Left lung (tissue), 10 donors: ENCODE measurements around the gene RAPGEF1. TPM values are rescaled to one million over a fixed set of nuclear protein-coding genes. Genes with fewer than 3 reads are reported as not detected.

Source experiments
- ATAC-seq: fragments of 200-7000 bp; cut with Tn5 transposase; one replicate; pipeline ENCODE4 v1.9.1; 2020; ENCODE audit warnings: moderate library complexity
- DNase-seq, 4 donors: peaks; one replicate each; pipeline ENCODE4 v3.0.0-alpha.2; 2013 to 2020
- H3K27ac ChIP-seq, 2 donors: fragments of 200-600 bp; sonication (generic) in 1 of 2; one replicate each; pipeline versions ENCODE4 v1.5.0 to v1.8.0; 2020 to 2021
- H3K27me3 ChIP-seq, 2 donors: fragments of 200-600 bp; sonication (generic) in 1 of 2; one replicate each; pipeline versions ENCODE4 v1.5.0 to v1.8.0; 2020 to 2021
- H3K36me3 ChIP-seq, 2 donors: fragments of 200-600 bp; sonication (generic) in 1 of 2; one replicate each; pipeline versions ENCODE4 v1.5.0 to v1.8.0; 2020 to 2021
- H3K4me1 ChIP-seq, 2 donors: fragments of 200-600 bp; one replicate each; pipeline ENCODE4 v1.8.0; 2021
- H3K4me3 ChIP-seq, 2 donors: fragments of 200-600 bp; sonication (generic) in 1 of 2; one replicate each; pipeline versions ENCODE4 v1.5.0 to v1.8.0; 2020 to 2021; ENCODE audit warnings: mild to moderate bottlenecking in 1 of 2
- H3K9me3 ChIP-seq, 2 donors: fragments of 200-600 bp; sonication (generic) in 1 of 2; one replicate each; pipeline versions ENCODE4 v1.5.0 to v1.8.0; 2020 to 2021
- intact Hi-C, 2 donors: fragments of 100-400 bp; cut with DNase I; formaldehyde crosslinking; loops; one replicate each; pipeline versions ENCODE4 v1.11.2 to v1.14.2; 2022
- polyA plus RNA-seq, 6 donors: library from polyadenylated mRNA; unstranded; fragments of 120-200 nt; gene quantifications; one replicate each; pipeline ENCODE4 v1.2.1, GENCODE V29; 2013; ENCODE audit not compliant: insufficient read length in 6 of 6
- total RNA-seq, 2 donors: library from RNA; stranded (reverse); fragmentation: NEBNext Ultra II Directional; extraction: Animal tissue kit (Norgen Biotek cat#: 25700); gene quantifications; one replicate each; pipeline ENCODE4 v1.2.1, GENCODE V29; 2021
- TF ChIP-seq, protein P1 (sequence below), 2 donors: fragments of 200-600 bp; sonication (generic) in 1 of 2; IDR thresholded peaks; one replicate each; pipeline versions ENCODE4 v1.5.0 to v1.8.0; 2021; ENCODE audit warnings: antibody characterized with exemption in 2 of 2
- donor health status: DM: no; HTN: yes; CAD: no.
- donor health status: DM: no; HTN: no; CAD: no.

The RAPGEF1 gene
- total and polyA plus RNA-seq, 8 donors, result 37.5 to 112 (median 45.6) TPM

DNA sequence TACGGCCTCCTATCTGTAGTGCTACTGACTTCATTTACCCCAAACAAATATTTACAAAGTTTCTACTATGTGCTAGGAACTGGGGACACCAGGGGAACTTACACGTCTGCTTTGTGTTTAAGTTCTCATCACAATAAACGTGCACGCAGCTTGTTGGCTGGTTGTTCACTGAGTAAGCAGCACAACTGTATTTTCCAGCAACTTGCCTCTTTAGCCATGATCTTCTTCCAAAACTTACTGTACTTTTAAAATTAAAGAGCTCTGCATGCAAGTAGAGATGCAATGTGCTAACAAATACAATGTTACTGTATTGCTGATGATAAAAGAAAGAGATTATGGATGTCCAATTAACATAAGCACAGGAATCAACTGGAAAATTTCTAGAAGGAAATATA is 62.8 kb downstream of the RAPGEF1 start:
- DNase-seq (no peak), ATAC-seq (no peak)
- no peaks in the 10 kb centered on the region for H3K36me3 ChIP-seq
- H3K4me3 ChIP-seq, result no peak overlapping the region
- intact Hi-C loops, result no loop called here
- TF ChIP-seq, protein P1, sequence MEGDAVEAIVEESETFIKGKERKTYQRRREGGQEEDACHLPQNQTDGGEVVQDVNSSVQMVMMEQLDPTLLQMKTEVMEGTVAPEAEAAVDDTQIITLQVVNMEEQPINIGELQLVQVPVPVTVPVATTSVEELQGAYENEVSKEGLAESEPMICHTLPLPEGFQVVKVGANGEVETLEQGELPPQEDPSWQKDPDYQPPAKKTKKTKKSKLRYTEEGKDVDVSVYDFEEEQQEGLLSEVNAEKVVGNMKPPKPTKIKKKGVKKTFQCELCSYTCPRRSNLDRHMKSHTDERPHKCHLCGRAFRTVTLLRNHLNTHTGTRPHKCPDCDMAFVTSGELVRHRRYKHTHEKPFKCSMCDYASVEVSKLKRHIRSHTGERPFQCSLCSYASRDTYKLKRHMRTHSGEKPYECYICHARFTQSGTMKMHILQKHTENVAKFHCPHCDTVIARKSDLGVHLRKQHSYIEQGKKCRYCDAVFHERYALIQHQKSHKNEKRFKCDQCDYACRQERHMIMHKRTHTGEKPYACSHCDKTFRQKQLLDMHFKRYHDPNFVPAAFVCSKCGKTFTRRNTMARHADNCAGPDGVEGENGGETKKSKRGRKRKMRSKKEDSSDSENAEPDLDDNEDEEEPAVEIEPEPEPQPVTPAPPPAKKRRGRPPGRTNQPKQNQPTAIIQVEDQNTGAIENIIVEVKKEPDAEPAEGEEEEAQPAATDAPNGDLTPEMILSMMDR (IDR thresholded peaks at IDR 0.05), result no peak
- peak overlapping the region; percentile 62 to 85 for H3K27ac ChIP-seq
- peaks cover 51 to 90% of the 10 kb centered on the region in 2 donors for H3K4me1 ChIP-seq
- H3K9me3 ChIP-seq, result no peaks in the 10 kb centered on the region
- no peaks in the 10 kb centered on the region for H3K27me3 ChIP-seq

DNA sequence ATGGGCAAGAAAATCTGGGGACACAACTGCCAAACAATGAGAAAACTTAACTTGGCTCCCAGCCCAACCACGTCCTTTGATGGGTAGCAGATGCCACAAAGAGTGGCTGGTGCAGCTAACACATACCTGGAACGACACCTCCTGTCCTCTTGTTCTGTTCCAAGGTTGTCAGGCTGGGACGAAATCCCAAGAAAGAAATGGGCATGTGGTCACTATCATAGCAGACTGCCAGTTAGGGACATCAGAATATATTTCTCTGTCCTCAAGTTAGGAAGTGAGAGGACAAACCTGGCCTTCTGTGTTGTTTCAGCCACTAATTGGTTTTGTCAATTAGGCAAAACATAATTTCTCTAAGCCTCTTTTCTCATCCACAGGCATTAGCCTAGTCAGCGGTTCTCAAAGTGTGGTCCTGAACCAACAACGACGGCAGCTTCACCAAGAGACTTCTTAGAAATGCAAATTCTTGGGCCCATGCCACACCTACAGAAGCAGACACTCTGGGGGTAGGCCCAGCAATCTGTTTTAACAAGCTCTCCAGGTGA is 63.4 kb downstream of the RAPGEF1 start:
- Histone ChIP-seq H3K36me3 (no peaks in the 10 kb centered on the region), H3K4me3 (no peak overlapping the region), H3K27ac (peak overlapping the region; percentile 62 to 85), H3K27me3 (no peaks in the 10 kb centered on the region), H3K4me1 (peaks cover 51 to 89% of the 10 kb centered on the region in 2 donors), H3K9me3 (no peaks in the 10 kb centered on the region)
- ATAC-seq (no peak), DNase-seq (no peak)
- intact Hi-C loops, result no loop called here
- TF ChIP-seq, protein P1 (IDR thresholded peaks at IDR 0.05), result no peak

DNA sequence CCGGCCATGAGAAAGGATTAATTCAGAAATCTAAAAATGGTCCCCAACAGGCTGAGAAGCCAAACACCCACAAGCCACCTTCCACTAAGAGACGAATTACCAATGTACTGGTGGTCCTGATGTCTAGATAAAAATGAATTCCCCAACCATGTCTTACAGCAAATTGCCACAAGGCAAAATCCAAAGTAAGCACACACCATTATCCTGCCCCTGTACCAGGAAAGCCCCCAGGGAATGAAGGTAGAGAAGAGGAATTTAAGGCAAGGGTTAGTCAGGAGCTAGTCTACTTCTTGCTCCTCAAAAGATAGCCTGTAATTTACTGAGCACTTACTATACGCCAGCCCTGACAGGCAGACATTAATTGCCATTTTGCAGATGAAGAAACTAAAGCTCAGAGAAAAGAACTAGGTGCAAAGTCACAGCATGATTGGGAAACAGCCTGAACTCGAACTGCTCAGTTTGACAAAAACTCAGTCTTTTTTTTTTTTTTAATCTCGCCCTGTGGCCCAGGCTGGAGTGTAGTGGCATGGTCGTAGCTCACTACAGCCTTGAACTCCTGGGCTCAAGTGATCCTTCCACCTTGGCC is 64.3 kb downstream of the RAPGEF1 start:
- DNase-seq (no peak), ATAC-seq (no peak)
- Histone ChIP-seq H3K4me3 (no peak overlapping the region), H3K4me1 (peaks cover 51 to 97% of the 10 kb centered on the region in 2 donors), H3K9me3 (no peaks in the 10 kb centered on the region), H3K27ac (peak overlapping the region; percentile 62 to 85), H3K27me3 (no peaks in the 10 kb centered on the region), H3K36me3 (no peaks in the 10 kb centered on the region)
- TF ChIP-seq, protein P1 (IDR thresholded peaks at IDR 0.05), result no peak
- intact Hi-C loops, result no loop called here

DNA sequence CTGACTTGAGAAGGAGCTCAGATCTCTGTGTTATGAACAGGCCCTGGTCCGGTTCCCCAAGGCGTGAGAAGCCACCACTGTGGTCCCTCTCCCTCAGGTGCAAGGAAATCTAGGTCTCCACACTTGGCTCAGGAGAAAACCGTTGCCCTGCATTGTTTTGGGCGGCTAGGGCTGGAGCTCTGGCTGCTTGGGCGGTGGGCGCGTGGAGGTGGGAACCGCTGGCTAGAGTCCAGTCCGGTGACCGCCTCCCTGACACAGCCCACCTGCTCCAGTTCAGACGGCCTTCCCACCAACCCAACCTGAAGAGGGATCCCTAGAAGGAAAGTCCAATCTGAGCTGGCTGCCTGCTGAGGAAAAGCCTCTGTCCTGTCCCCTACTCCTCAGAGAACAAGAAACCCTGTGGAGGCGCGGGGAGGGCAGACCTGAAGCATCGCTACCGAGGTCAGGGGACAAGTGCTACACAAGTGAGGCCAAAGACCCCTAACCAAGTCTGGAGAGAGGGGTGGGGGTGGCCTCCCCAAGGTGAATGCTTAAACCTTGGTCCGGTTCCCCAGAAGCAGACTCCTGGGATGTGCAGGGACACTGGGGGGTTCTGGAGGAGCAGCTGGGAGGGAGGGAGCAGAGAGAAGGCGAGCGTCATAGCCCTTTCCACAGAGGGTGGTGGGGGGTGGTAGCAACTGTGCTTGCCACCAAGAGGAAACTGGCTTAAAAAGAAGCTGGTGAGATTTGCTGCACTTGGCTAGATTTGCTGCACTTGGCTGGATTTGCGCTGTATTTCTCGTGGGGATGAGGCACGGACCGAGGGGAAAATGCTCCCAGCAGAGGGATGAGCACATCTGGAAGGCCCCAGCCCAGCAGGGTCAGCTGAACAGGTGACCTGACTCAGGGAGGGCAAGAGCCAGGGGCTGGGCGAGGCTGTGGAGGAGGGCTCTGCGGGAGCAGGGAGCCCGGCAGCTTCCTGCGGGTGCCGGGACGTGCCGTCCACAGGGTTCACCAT is 65.2 kb downstream of the RAPGEF1 start:
- peaks cover 50 to 97% of the 10 kb centered on the region in 2 donors for H3K4me1 ChIP-seq
- no peaks in the 10 kb centered on the region for H3K9me3 ChIP-seq
- TF ChIP-seq, protein P1 (IDR thresholded peaks at IDR 0.05), result no peak
- no peak overlapping the region for H3K4me3 ChIP-seq
- H3K27me3 ChIP-seq, result no peaks in the 10 kb centered on the region
- H3K36me3 ChIP-seq, result no peaks in the 10 kb centered on the region
- DNase-seq (peak in 1 of 4 donors; percentile 72), ATAC-seq (no peak)
- intact Hi-C loops, result no loop called here
- peak overlapping the region; percentile 62 to 85 for H3K27ac ChIP-seq

DNA sequence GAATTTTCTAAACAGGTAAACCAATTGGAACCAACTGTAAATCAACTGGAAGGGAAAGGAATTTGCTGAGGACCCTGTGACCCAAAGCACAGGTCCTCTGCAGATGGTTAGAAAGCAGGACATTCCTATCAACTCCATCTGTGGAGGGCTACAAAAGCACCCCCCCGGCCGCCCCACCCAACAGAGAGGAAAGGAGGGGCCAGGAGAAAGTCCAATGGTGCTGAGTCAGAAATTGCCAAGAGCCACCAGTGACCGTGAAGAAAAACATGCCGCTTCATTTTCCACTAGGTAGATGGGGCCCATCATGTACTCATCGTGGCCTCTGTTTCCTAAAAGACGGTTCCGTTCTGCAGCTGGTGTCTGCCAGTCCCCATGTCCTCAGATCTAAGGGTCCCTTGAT is 66.3 kb downstream of the RAPGEF1 start:
- Histone ChIP-seq H3K27me3 (no peaks in the 10 kb centered on the region), H3K4me1 (peaks cover 49 to 97% of the 10 kb centered on the region in 2 donors), H3K36me3 (no peaks in the 10 kb centered on the region), H3K4me3 (no peak overlapping the region), H3K9me3 (no peaks in the 10 kb centered on the region), H3K27ac (no peak overlapping the region)
- intact Hi-C loops, result no loop called here
- no peak for DNase-seq
- TF ChIP-seq, protein P1 (IDR thresholded peaks at IDR 0.05), result no peak
- no peak for ATAC-seq
